ENCODE results near the gene SETD4. TPM values are rescaled to one million over a fixed set of nuclear protein-coding genes. Genes with fewer than 3 reads are reported as not detected.

Gene SETD4
- total and polyA plus RNA-seq, 2 of the 8 experiments (the other 6 are each of a cell fraction or from before 2014, with no cell fraction given) = 20.1 to 46.6 TPM

DNA sequence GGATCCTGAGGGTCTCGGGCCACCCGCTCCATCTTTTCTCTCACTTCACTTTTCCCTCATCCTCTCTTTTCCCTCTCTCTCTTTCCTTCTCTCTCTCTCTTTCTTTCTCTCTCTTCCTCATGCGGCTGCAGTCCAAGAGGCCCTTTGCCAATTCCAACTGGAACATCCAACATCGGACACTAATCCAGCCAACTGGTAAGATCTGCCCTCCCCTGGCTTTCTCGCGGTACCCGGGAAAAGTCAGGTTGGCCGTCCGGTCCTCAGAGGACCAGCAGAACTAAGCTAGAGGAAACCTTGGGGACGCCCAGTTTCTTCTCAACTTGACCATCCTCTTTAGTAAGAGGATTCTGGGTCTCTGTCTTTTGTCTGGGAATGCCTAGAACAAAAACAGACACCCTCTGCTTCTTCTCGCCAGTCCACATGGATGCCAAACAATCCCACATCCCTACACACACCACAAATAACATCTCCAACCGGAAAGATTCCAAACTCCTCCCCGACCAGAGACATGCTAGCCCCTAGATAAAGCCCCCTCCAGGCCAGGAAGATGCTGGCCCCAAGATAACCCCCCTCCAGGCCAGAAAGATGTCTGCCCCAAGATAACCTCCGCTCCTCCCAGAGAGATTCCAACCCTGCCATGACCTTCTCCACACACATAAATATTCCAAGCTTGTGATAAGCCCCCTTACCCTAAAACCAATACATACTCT lies 3.2 kb upstream of the SETD4 start:
- H3K18ac ChIP-seq (ENCODE audit: extremely low read depth, low read length) = no peak overlapping the region
- no peak overlapping the region for H3K14ac ChIP-seq (ENCODE audit: insufficient read length)
- H3K36me3 ChIP-seq (ENCODE audit: control insufficient read depth in 2 of 4, insufficient read depth in 4 of 4, low read length in 3 of 4) = no peaks in the 10 kb centered on the region; a peak in 2 of 8 replicates
- H2AK5ac ChIP-seq (ENCODE audit: low read depth, low read length) = no peak overlapping the region
- H4K20me1 ChIP-seq (replicated peaks in 1 of 2; ENCODE audit: control insufficient read depth in 1 of 2, insufficient read depth in 2 of 2, low read length in 2 of 2) = no peaks in the 10 kb centered on the region
- no peak overlapping the region for H2BK5ac ChIP-seq (ENCODE audit: low read depth, low read length)
- no peak overlapping the region for H3K27ac ChIP-seq (ENCODE audit: low read depth, low read length)
- H2BK20ac ChIP-seq (ENCODE audit: low read length) = no peak overlapping the region
- H3K79me1 ChIP-seq (ENCODE audit: low read depth, low read length) = no peaks in the 10 kb centered on the region
- peaks cover 0 to 8% of the 10 kb centered on the region in 2 experiments; a peak in 2 of 4 replicates for H3K79me2 ChIP-seq (ENCODE audit: control insufficient read depth in 1 of 2, insufficient read depth in 2 of 2, low read length in 2 of 2)
- H3K56ac ChIP-seq (replicated peaks; ENCODE audit: insufficient read length, low read depth, low read length) = no peak overlapping the region
- H3K4me3 ChIP-seq (ENCODE audit: extremely low read depth in 1 of 4, insufficient read depth in 2 of 4, low read depth in 3 of 4, low read length in 4 of 4) = no peak overlapping the region
- no peak overlapping the region for H3K4ac ChIP-seq (replicated peaks; ENCODE audit: insufficient read length, low read depth, low read length)
- H3K4me2 ChIP-seq (ENCODE audit: insufficient read depth in 1 of 2, low read depth in 2 of 2, low read length in 2 of 2) = no peak overlapping the region
- H3K4me1 ChIP-seq (replicated peaks in 1 of 4; ENCODE audit: control insufficient read depth in 3 of 4, insufficient read depth in 4 of 4, low read length in 3 of 4) = peaks cover 0 to 4% (median 3%) of the 10 kb centered on the region in 4 experiments; a peak in 5 of 7 replicates
- POLR2A ChIA-PET (ENCODE audit: partially characterized antibody) = interaction anchor here (0.7 to 1.0 kb wide), 3 partner anchors 20 to 37 kb away, joined by 3 read pairs; no protein-coding TSS in a partner anchor
- no peak overlapping the region for H2AFZ ChIP-seq (ENCODE audit: low read length)
- no peak overlapping the region for H2BK120ac ChIP-seq (replicated peaks; ENCODE audit: low read depth, low read length)
- CTCF ChIA-PET (ENCODE audit: partially characterized antibody) = interaction anchor here (0.6 to 2.0 kb wide), 7 partner anchors 11 to 73 kb away, joined by 3 to 7 read pairs (median 4); no protein-coding TSS in a partner anchor
- H4K5ac ChIP-seq (ENCODE audit: insufficient read length, low read depth, low read length) = no peak overlapping the region
- peaks cover 6% of the 10 kb centered on the region for H3K23me2 ChIP-seq (ENCODE audit: low read depth, low read length)
- H3K27me3 ChIP-seq (replicated peaks in 1 of 4; ENCODE audit: control insufficient read depth in 3 of 4, extremely low read depth in 1 of 4, insufficient read depth in 3 of 4, low read length in 3 of 4) = no peaks in the 10 kb centered on the region
- no peak overlapping the region for H4K91ac ChIP-seq (replicated peaks; ENCODE audit: insufficient read length, low read length)
- no peak overlapping the region for H2BK12ac ChIP-seq (ENCODE audit: low read depth, low read length)
- no peak overlapping the region for H3K23ac ChIP-seq (ENCODE audit: insufficient read length)
- H3K9me3 ChIP-seq (ENCODE audit: insufficient read depth in 2 of 2, low read depth in 1 of 2, low read length in 1 of 2) = peaks cover 0 to 2% of the 10 kb centered on the region in 2 experiments; a peak in 1 of 4 replicates
- H2BK15ac ChIP-seq (ENCODE audit: low read length) = no peak overlapping the region
- H4K8ac ChIP-seq (ENCODE audit: extremely low read depth, insufficient read depth, low read length) = no peak overlapping the region
- 92% methylated on average over 13 of the region's 14 CpGs; no CpG with 5 or more reads in 1 of the 2 experiments for WGBS, 2 experiments (ENCODE audit: extremely low coverage in 1 of 2, insufficient coverage in 1 of 2, insufficient read length in 1 of 2, insufficient replicate concordance in 2 of 2, low coverage in 1 of 2, low lambda C conversion rate in 2 of 2, missing lambda C conversion rate in 1 of 2)
- no peak overlapping the region for H3K9ac ChIP-seq (replicated peaks in 1 of 4; ENCODE audit: extremely low read depth in 1 of 4, low read depth in 3 of 4, low read length in 3 of 4)
- DNase-seq (ENCODE audit: low read depth in 1 of 2, low spot score in 2 of 2) = no peak
- no peak for FAIRE-seq
- no peak for TF ChIP-seq NANOG (IDR thresholded peaks at IDR 0.05; ENCODE audit: insufficient read depth, low read depth, low read length, poor library complexity, severe bottlenecking)
- TF ChIP-seq, protein P1, sequence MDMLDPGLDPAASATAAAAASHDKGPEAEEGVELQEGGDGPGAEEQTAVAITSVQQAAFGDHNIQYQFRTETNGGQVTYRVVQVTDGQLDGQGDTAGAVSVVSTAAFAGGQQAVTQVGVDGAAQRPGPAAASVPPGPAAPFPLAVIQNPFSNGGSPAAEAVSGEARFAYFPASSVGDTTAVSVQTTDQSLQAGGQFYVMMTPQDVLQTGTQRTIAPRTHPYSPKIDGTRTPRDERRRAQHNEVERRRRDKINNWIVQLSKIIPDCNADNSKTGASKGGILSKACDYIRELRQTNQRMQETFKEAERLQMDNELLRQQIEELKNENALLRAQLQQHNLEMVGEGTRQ (IDR thresholded peaks at IDR 0.05; ENCODE audit: low read length) = no peak
- no peak for TF ChIP-seq RAD21 (IDR thresholded peaks at IDR 0.05 in 1 of 2, conservative IDR thresholded peaks at IDR 0.05 in 1 of 2; ENCODE audit: low read depth in 2 of 2, low read length in 2 of 2)
- no peak for TF ChIP-seq SRF (IDR thresholded peaks at IDR 0.05; ENCODE audit: low read depth, low read length)
- TF ChIP-seq SP2 (IDR thresholded peaks at IDR 0.05; ENCODE audit: low read length) = no peak
- TF ChIP-seq CREB1 (IDR thresholded peaks at IDR 0.05) = no peak
- TF ChIP-seq, protein P2, sequence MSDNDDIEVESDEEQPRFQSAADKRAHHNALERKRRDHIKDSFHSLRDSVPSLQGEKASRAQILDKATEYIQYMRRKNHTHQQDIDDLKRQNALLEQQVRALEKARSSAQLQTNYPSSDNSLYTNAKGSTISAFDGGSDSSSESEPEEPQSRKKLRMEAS (IDR thresholded peaks at IDR 0.05) = no peak
- no peak for TF ChIP-seq NRF1 (IDR thresholded peaks at IDR 0.05; ENCODE audit: low read depth, low read length)
- TF ChIP-seq BCL11A (IDR thresholded peaks at IDR 0.05; ENCODE audit: low read depth in 2 of 2, low read length in 2 of 2) = no peak
- no peak for TF ChIP-seq CTBP2 (IDR thresholded peaks at IDR 0.05; ENCODE audit: borderline replicate concordance, insufficient read depth, insufficient read length, low read length)
